COLO668 (cell line): Measurements from ENCODE around the gene SEPTIN7.

Experiments
- DNase-seq: peaks from one replicate; lab custom pipeline; 2025; ENCODE audit not compliant: unreplicated experiment; lab: John Stamatoyannopoulos, UW

Gene SEPTIN7

GRCh38 chr7:35785250-35785649 is 15.6 kb upstream of the SEPTIN7 start:
- no peak for DNase-seq

GRCh38 chr7:35787925-35788324 is 12.9 kb upstream of the SEPTIN7 start:
- DNase-seq: no peak

- no peak for DNase-seq
Measured at GRCh38 chr7:35792472-35792871, 8.4 kb upstream of the SEPTIN7 start.

- no peak for DNase-seq
Measured at GRCh38 chr7:35792873-35793489, 7.9 kb upstream of the SEPTIN7 start.

GRCh38 chr7:35797311-35797710 is 3.5 kb upstream of the SEPTIN7 start:
- no peak for DNase-seq

GRCh38 chr7:35799846-35800717 is 775 bp upstream of the SEPTIN7 start:
- DNase-seq: peak; percentile 92

- DNase-seq: peak; percentile 89
Measured at GRCh38 chr7:35801392-35802101, 690 bp downstream of the SEPTIN7 start.

- DNase-seq: no peak
Measured at GRCh38 chr7:35802102-35802466, 1.2 kb downstream of the SEPTIN7 start.

GRCh38 chr7:35802649-35803048 is 1.8 kb downstream of the SEPTIN7 start:
- no peak for DNase-seq

- DNase-seq: no peak
Measured at GRCh38 chr7:35804231-35804970, 3.5 kb downstream of the SEPTIN7 start.

- DNase-seq: no peak
Measured at GRCh38 chr7:35805876-35806275, 5.0 kb downstream of the SEPTIN7 start.

GRCh38 chr7:35816514-35816913 is 15.7 kb downstream of the SEPTIN7 start:
- no peak for DNase-seq

- no peak for DNase-seq
Measured at GRCh38 chr7:35817181-35817580, 16.3 kb downstream of the SEPTIN7 start.

GRCh38 chr7:35817930-35818329 is 17.1 kb downstream of the SEPTIN7 start:
- no peak for DNase-seq

- DNase-seq: no peak
Measured at GRCh38 chr7:35818513-35818912, 17.7 kb downstream of the SEPTIN7 start.

- DNase-seq: no peak
Measured at GRCh38 chr7:35819310-35819709, 18.5 kb downstream of the SEPTIN7 start.

GRCh38 chr7:35819954-35820703 is 19.3 kb downstream of the SEPTIN7 start:
- DNase-seq: no peak

- DNase-seq: no peak
Measured at GRCh38 chr7:35820858-35821257, 20.0 kb downstream of the SEPTIN7 start.

- DNase-seq: no peak
Measured at GRCh38 chr7:35823440-35823839, 22.6 kb downstream of the SEPTIN7 start.

GRCh38 chr7:35825974-35826373 is 25.1 kb downstream of the SEPTIN7 start:
- DNase-seq: no peak

GRCh38 chr7:35826751-35827150 is 25.9 kb downstream of the SEPTIN7 start:
- no peak for DNase-seq
